HG03103 (cell line): ENCODE results near the gene ABLIM2.
"Not testable (repeated sequence)": the region's sequence is repeated elsewhere in the genome, so short reads cannot be mapped to it uniquely, and the experiment has no call there.

Source experiments
- ATAC-seq: cut with Tn5 transposase; IDR thresholded peaks from one replicate; pipeline ENCODE4 v1.9.1; 2021; ENCODE audit warnings: low read depth; ENCODE audit not compliant: unreplicated experiment

The ABLIM2 gene

GRCh38 chr4:8143392-8144140, 15.0 kb downstream of the ABLIM2 start:
- no peak for ATAC-seq

DNA sequence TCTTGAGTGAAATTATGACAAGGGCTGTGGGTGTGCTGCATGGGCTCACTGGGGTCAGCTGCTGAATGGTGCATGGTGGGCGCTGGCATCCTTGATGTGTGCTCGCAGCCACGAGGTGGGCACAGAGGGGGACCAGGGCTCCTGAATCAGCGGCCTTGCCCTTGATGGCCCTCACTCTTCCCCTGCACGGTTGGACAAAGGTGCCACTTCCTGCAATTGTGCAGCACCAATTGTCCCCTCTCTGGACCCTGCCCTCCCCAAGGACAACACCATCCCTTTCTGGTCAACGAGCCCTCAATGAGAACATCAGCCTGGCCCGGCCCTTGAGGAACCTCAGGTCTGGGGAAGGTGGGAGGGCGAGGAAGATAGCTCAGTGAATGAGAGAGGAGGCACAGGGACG, 16.1 kb downstream of the ABLIM2 start:
- ATAC-seq: no peak

DNA sequence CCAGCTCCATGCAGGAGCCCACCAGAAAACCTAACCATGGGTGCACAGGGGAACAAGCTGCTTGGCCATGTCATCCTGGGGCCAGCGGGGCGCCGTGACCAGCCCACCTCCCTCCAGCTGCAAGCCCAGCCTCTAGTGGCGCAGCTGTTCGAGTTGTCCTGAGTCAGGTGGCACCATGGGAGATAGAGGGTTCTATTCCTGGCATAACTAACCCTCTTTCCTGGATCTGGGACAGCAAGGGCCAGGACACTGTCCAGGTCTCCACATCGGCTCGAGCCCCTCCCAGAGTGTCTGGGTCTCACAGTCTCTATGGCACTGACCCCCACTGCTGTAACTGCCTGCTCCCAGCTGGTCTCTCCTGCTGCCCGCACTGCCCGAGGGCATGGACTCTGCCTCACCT, 16.7 kb downstream of the ABLIM2 start:
- no peak for ATAC-seq

DNA sequence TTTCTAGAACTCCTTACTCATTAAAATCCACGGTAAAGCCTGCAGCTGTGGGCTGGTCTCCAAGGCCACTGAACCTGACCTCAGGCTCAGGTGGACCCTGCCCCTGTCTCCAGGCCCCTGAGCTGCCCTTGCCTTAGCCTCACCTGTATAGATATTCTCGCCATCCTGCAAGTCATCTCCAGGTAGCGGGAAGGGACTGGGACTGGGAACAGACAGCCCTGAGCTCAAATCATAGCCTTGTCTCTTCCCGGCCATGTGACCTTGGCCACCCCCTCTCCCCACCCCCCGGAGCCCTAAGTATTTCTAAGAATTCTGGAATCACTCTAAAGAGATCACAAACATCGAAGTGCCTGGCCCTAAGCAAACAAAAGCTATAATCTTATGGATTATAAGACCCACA, 17.7 kb downstream of the ABLIM2 start:
- ATAC-seq: no peak

DNA sequence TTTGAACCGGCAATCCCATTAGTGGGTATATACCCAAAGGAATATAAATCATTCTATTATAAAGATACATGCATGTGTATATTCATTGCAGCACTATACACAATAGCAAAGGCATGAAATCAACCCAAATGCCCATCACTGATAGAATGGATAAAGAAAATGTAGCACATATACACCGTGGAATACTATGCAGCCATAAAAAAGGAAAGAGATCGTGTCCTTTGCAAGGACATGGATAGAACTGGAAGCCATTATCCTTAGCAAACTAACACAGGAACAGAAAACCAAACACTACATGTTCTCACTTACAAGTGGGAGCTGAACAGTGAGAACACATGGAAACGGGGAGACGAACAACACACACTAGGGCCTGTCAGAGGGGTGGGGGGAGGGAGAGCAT, 18.9 kb downstream of the ABLIM2 start:
- ATAC-seq: not testable (repeated sequence)

DNA sequence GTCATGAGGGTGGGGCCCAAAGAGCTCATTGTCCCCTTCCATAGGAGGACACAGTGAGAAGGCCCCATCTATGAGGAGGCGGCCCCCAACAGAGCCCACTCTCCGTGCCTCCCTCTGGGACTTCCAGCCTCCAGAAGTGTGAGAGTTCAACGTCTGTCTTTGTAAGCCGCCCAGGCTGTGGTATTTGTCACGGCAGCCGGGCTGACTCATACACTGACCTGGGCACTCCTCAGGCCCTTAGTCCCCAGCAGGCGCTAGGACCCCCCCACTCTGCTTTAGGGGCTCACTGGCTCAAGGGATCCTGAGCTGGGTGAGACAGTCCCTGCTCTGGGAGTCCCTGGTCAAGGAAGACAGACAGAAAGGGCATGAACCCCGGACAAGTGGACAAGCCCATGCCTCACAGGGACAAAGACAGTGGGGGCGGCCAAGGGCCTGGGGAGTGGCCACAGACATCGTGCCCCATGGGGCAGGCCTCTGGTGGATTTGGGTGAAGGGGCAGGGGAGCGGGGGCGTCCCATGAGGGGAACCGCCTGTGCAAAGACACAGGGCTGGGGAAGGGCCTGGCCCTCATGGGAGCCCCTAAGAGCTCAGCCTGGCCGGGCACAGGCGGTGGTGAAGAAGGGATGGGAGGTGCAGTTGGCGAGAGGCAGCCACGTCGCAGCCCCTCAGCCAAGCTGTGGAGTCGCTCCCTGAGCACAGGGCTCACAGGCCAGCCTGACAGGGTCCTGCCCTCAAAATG, 21.5 kb downstream of the ABLIM2 start:
- no peak for ATAC-seq

- no peak for ATAC-seq
Measured at GRCh38 chr4:8136529-8136928, 22.1 kb downstream of the ABLIM2 start.

GRCh38 chr4:8135666-8136065, 22.9 kb downstream of the ABLIM2 start:
- no peak for ATAC-seq

DNA sequence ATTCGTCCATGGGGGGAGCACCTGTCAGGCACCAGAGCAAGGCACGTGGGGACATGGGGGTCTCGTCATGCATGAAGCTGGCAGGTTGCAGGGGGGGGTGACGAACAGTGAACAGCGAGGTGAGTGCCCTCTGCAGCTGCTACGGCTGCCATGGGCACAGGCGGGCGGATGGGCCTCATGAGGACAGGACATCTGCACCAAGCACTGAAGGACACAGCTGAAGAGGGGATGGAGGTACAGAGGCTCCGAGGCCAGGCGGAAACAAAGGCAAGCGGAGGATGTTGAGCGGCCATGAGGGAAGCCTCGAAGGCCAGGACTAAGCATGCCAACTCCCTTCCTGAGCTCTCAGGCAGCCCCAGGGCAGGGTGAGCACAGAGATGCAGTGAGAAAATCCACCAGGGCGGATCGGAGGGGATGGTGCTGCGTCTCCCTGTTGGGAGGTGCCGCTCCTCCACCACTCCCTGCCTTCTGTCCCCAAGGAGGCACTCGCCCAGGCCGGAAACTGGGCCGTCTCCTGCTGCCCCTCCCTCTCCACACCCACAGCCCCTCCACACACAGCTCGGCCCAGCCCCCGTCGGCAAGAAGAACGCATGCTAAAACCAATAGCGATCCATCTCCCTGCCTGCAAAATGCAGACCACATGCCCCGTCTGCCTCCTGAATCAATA, 24.6 kb downstream of the ABLIM2 start:
- no peak for ATAC-seq

DNA sequence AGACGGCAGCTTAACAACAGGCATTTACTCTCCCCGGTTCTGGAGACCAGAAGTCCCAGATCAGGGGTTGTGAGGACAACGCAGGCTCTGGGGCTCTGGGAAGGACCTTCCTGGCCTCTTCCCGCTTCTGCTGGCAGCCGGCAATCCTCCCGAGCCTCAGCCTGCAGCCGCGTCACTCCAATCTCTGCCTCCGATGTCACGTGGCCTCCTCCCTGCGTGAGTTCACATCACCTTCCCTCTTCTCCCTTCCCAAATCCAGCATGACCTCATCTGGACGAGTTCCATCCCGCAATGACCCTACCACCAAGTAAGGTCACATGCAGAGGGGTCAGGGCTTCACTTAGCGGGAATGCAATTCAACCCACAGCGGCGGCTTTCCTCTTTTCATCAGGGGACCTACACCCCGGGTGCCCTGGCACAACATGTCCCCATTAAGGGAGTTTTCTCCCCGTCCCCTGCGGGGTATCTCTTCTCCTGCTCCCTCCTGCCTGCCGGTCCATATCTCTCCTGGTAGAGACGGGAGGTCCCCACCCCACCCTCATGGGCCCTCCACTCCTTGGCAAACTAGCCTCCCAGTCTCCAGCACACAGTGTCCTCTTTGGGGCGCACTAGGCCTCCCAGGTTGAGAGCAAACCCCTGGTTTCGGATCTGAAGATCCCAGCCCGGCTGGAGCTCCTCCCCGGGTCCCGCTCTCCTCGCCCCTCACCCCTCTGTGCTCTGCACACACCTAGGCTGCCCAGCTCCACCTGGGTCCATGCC, 25.5 kb downstream of the ABLIM2 start:
- ATAC-seq: no peak

- ATAC-seq: no peak
Measured at GRCh38 chr4:8132400-8132799, 26.2 kb downstream of the ABLIM2 start.

DNA sequence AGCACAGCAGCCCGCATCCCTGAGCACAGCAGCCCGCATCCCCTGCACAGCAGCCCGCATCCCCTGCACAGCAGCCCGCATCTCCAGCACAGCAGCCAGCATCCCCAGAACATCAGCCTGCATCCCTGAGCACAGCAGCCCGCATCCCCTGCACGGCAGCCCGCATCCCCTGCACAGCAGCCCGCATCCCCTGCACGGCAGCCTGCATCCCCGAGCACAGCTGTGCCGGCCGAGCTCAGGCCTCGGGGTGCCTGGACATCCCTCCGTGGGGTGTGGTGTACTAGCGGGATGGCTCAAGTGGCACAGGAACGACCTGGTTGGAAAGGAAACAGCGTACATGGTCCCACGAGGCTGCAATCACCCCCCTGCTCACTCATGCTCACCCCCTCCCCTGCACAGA, 26.8 kb downstream of the ABLIM2 start:
- ATAC-seq: no peak

- ATAC-seq: no peak
Measured at GRCh38 chr4:8131210-8131609, 27.4 kb downstream of the ABLIM2 start.

DNA sequence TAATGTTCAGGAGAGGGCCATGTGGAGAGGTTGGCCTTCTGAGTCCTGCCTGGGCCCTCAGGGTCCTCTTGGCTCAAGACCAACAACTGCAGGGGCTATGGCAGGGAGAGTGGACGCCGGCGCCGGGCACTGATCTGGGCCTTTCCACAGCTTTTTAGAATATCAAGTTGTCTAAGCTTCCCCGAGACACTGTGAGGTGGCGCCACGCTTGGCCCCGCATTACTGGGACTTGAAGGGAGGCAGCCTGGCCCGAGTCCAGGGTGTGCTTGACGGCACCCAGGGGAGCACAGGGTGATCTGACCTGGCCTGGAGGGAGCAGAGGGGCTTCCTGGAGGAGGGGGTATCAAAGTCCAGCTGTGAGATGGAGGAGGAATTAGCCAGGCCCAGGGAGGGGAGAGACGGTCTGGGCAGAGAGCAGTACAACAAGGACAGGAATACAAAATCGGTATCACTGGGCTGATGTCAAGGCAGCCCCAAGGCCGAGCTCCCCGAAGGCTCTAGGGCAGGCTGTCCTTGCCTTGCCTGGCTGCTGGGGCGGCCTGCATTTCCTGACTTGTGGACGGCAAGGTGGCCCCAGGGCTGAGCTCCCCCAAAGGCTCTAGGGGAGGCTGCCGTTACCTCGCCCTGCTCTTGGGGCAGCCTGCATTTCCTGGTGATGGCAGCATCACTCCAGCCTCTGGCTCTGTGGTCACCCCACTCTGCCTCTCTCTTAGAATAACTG, 28.1 kb downstream of the ABLIM2 start:
- no peak for ATAC-seq

- ATAC-seq: no peak
Measured at GRCh38 chr4:8129785-8130184, 28.8 kb downstream of the ABLIM2 start.

GRCh38 chr4:8129136-8129535, 29.5 kb downstream of the ABLIM2 start:
- no peak for ATAC-seq

- ATAC-seq: no peak
Measured at GRCh38 chr4:8128100-8128856, 30.3 kb downstream of the ABLIM2 start.

DNA sequence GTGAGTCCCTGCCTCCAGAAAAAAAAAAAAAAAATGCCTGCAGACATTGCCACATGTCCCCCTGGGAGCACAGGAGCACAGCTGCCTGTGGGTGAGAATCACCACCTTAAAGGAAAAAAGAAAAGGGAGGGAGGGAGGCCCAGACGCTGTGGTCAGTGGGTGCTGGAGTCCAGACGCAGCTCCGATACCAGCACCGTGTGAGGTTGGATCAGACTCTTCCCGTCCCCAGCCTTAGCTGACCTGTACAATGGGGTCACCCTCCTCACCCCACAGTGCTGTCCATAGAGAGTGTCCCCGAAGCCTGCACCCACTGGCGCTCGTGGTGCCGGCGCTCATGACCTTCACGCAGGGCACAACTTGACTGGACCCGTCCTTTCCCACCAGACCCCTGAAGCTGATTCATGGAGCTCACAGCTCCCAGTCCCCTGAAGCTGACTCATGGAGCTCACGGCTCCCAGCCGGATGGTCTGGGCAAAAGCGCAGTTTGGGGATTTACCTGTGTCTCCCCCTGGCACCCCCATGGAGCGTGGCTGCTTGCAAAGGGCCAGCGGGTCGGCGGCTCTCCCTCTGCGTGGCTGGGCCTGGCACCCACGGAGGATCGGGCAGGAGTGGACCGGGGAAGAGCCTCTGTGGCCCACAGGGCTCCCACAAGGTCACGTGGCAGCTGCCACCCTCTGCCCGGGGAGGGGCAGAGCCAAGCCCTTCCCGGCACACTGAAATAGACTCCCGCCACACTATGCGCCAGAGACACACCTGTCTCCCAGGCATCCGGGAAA, 31.4 kb downstream of the ABLIM2 start:
- no peak for ATAC-seq

GRCh38 chr4:8126523-8126922, 32.1 kb downstream of the ABLIM2 start:
- ATAC-seq: no peak
